Calu3 (cell line): ENCODE measurements around the gene B4GALT1. TPM values are rescaled to one million over a fixed set of nuclear protein-coding genes. Genes with fewer than 3 reads are reported as not detected.
"Not testable (repeated sequence)": the region's sequence is repeated elsewhere in the genome, so short reads cannot be mapped to it uniquely, and the experiment has no call there.

Experiments used
- BruUV-seq: library from RNA; stranded (reverse); fragments of 400-500 nt; replicated peaks from 2 replicates; lab custom pipeline; 2021; lab: Mats Ljungman, UMichigan
- CTCF ChIA-PET: fragments of 300-600 bp; sonication (Branson Sonifier 250); formaldehyde crosslinking; loops from one replicate; lab custom pipeline; 2022; ENCODE audit warnings: antibody characterized with exemption; lab: Charles Lee
- DNase-seq: peaks from one replicate; pipeline ENCODE4 v3.0.0; 2022
- H3K27ac Mint-ChIP-seq: one replicate; pipeline ENCODE4 v1.8.0; 2022; ENCODE audit warnings: mixed read lengths; ENCODE audit not compliant: unreplicated experiment
- H3K27me3 Mint-ChIP-seq: one replicate; pipeline ENCODE4 v1.8.0; 2022; ENCODE audit warnings: mixed read lengths; ENCODE audit not compliant: unreplicated experiment
- H3K36me3 Mint-ChIP-seq: one replicate; pipeline ENCODE4 v1.8.0; 2022; ENCODE audit warnings: mild to moderate bottlenecking, moderate library complexity, mixed read lengths; ENCODE audit not compliant: insufficient read depth, unreplicated experiment
- H3K4me1 Mint-ChIP-seq: one replicate; pipeline ENCODE4 v1.8.0; 2022; ENCODE audit warnings: mild to moderate bottlenecking, low read depth, mixed read lengths; ENCODE audit not compliant: unreplicated experiment
- H3K4me3 Mint-ChIP-seq: one replicate; pipeline ENCODE4 v1.8.0; 2022; ENCODE audit warnings: mild to moderate bottlenecking, low read depth, moderate library complexity, mixed read lengths; ENCODE audit not compliant: unreplicated experiment
- H3K9me3 Mint-ChIP-seq: one replicate; pipeline ENCODE4 v1.8.0; 2022; ENCODE audit warnings: low read depth, mixed read lengths; ENCODE audit not compliant: unreplicated experiment
- intact Hi-C: fragments of 100-400 bp; cut with micrococcal nuclease; formaldehyde crosslinking; loops from one replicate; pipeline ENCODE4 v1.10.0; 2022; ENCODE audit not compliant: unreplicated experiment
- total RNA-seq: library from RNA; stranded (reverse); gene quantifications from 2 replicates; pipeline ENCODE4 v1.2.3, GENCODE V29; 2022
- TF ChIP-seq, protein P1 (sequence below): fragments of 200-600 bp; IDR thresholded peaks from one replicate; pipeline ENCODE4 v1.8.0; 2022; ENCODE audit warnings: antibody characterized with exemption; ENCODE audit not compliant: unreplicated experiment

B4GALT1 gene
- total RNA-seq, 1 experiment from 2014 or later: 71.1 TPM

DNA sequence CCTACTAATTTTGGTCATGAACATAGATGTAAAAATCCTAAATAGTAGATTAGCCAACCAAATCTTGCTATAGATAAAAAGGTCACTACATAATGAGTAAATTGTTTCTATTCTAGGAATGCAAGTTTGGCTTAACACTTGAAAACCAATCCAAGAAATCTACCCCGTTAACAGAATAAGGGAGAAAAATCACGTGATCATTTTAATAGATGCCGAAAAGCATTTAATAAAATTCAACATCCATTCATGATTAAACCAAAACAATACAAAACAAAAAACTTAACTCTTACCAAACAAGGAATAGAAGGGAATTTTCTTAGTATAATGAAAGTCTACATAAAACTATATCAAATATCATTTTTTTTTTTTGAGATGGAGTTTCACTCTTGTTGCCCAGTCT is 69.9 kb downstream of the B4GALT1 start:
- CTCF ChIA-PET: no interaction called here
- H3K4me1 Mint-ChIP-seq: peaks cover 7% of the 10 kb centered on the region
- no peaks in the 10 kb centered on the region for H3K27me3 Mint-ChIP-seq
- no TSS peak for BruUV-seq
- H3K4me3 Mint-ChIP-seq: no peak overlapping the region
- TF ChIP-seq, protein P1, sequence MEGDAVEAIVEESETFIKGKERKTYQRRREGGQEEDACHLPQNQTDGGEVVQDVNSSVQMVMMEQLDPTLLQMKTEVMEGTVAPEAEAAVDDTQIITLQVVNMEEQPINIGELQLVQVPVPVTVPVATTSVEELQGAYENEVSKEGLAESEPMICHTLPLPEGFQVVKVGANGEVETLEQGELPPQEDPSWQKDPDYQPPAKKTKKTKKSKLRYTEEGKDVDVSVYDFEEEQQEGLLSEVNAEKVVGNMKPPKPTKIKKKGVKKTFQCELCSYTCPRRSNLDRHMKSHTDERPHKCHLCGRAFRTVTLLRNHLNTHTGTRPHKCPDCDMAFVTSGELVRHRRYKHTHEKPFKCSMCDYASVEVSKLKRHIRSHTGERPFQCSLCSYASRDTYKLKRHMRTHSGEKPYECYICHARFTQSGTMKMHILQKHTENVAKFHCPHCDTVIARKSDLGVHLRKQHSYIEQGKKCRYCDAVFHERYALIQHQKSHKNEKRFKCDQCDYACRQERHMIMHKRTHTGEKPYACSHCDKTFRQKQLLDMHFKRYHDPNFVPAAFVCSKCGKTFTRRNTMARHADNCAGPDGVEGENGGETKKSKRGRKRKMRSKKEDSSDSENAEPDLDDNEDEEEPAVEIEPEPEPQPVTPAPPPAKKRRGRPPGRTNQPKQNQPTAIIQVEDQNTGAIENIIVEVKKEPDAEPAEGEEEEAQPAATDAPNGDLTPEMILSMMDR: no peak
- H3K36me3 Mint-ChIP-seq: peaks cover 6% of the 10 kb centered on the region
- no peaks in the 10 kb centered on the region for H3K9me3 Mint-ChIP-seq
- H3K27ac Mint-ChIP-seq: no peak overlapping the region
- intact Hi-C loops: no loop called here
- no peak for DNase-seq

DNA sequence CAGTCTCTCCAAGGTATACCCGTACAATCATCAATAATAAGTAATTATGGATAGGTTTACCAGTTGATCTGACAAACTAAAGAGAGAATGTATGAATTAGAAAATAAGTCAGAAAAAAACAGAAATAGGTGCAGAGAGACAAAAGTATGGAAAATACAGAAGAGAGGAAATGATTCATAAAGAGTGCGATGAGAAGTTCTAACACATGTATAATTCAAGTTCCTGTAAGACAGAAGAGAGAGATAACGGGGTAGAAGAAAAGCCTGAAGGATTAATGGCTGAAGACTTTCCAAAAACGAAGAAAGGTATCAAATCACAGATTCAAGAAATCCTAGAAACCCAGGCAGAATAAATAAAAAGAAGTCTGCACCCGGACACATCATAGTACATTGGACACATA is 74.5 kb downstream of the B4GALT1 start:
- no peaks in the 10 kb centered on the region for H3K9me3 Mint-ChIP-seq
- H3K4me1 Mint-ChIP-seq: no peaks in the 10 kb centered on the region
- intact Hi-C loops: no loop called here
- no peak for DNase-seq
- BruUV-seq: no TSS peak
- H3K27ac Mint-ChIP-seq: no peak overlapping the region
- CTCF ChIA-PET: no interaction called here
- H3K4me3 Mint-ChIP-seq: no peak overlapping the region
- H3K27me3 Mint-ChIP-seq: no peaks in the 10 kb centered on the region
- no peaks in the 10 kb centered on the region for H3K36me3 Mint-ChIP-seq
- TF ChIP-seq, protein P1: no peak

DNA sequence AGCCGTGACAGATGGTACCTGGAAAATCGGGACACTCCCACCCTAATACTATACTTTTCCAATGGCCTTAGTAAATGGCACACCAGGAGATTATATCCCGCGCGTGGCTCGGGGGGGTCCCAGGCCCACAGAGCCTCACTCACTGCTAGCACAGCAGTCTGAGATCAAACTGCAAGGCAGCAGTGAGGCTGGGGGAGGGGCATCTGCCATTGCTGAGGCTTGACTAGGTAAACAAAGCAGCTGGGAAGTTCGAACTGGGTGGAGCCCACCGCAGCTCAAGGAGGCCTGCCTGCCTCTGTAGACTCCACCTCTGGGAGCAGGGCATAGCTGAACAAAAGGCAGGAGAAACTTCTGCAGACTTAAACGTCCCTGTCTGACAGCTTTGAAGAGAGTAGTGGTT is 81.5 kb downstream of the B4GALT1 start:
- H3K9me3 Mint-ChIP-seq, H3K36me3 Mint-ChIP-seq, H3K27me3 Mint-ChIP-seq, BruUV-seq, H3K4me1 Mint-ChIP-seq, intact Hi-C loops, DNase-seq, CTCF ChIA-PET, H3K4me3 Mint-ChIP-seq, H3K27ac Mint-ChIP-seq: not testable (repeated sequence)

DNA sequence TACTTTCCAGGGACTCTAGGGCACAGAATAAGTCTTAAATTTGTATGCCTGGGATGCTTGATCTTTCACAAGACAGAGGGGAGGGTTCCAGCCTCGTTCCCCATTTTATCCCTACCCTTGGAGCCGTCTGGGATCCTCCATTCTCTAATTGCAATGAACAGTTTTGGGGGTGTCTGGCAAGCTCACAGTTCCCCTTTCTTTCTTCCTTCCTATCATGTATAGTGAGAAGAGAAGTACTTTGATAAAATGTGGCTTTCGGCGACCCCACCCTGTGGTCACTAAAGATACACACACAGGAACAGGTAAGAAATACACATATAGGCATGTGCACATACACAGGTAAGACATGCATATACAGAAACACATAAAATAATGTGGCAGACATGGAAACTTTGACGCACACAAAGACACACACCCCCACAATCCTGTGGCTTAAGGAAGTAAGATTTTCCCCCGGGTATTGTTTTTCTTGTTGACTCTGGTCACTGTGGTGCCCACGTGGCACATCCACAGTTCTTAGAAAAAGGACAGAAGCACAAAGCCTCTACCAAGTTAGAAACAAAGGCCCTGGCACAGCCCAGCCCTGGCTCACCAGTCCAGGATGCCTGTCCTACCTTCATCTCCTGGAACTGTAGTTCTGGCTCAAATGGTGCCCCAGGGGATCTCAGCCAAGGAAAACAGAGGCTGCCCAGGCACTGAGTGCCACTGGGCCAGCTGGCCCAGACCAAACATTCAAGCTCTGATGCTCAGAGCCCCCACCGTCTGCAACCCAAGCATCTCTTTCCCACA is 84.4 kb downstream of the B4GALT1 start:
- CTCF ChIA-PET: no interaction called here
- intact Hi-C loops: loop anchor here (5.0 kb wide), 1 partner anchor 80 kb away; no protein-coding TSS in a partner anchor
- H3K27ac Mint-ChIP-seq: no peak overlapping the region
- H3K36me3 Mint-ChIP-seq: no peaks in the 10 kb centered on the region
- no peak overlapping the region for H3K4me3 Mint-ChIP-seq
- no TSS peak for BruUV-seq
- no peak for DNase-seq
- H3K27me3 Mint-ChIP-seq: no peaks in the 10 kb centered on the region
- TF ChIP-seq, protein P1: no peak
- H3K9me3 Mint-ChIP-seq: no peaks in the 10 kb centered on the region
- no peaks in the 10 kb centered on the region for H3K4me1 Mint-ChIP-seq

DNA sequence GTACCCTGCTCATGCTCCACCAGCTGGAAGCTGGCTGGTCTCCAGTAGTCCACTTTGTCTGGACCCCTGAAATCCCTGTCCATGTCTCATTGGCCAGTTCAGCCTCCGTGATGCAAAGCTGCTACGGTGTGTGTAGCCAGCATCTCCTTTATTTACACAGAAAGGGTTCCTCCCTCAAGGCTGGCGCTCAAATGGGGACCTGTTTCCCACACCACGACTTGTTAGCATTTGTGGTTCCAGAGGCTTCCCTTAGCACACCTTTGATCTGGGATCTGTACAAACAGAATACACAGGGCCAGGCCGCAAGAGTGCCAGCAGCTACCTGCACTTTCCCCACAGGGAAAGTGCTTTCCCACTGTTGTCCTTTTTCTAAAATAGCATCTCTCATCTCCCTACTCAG is 85.0 kb downstream of the B4GALT1 start:
- BruUV-seq: no TSS peak
- Mint-ChIP-seq H3K27me3 (no peaks in the 10 kb centered on the region), H3K27ac (no peak overlapping the region), H3K4me3 (no peak overlapping the region), H3K4me1 (no peaks in the 10 kb centered on the region), H3K36me3 (no peaks in the 10 kb centered on the region), H3K9me3 (no peaks in the 10 kb centered on the region)
- no peak for DNase-seq
- intact Hi-C loops: loop anchor here (5.0 kb wide), 1 partner anchor 80 kb away; no protein-coding TSS in a partner anchor
- CTCF ChIA-PET: no interaction called here
- TF ChIP-seq, protein P1: no peak
